ENCODE measurements around the gene FPR3.

Gene FPR3

DNA sequence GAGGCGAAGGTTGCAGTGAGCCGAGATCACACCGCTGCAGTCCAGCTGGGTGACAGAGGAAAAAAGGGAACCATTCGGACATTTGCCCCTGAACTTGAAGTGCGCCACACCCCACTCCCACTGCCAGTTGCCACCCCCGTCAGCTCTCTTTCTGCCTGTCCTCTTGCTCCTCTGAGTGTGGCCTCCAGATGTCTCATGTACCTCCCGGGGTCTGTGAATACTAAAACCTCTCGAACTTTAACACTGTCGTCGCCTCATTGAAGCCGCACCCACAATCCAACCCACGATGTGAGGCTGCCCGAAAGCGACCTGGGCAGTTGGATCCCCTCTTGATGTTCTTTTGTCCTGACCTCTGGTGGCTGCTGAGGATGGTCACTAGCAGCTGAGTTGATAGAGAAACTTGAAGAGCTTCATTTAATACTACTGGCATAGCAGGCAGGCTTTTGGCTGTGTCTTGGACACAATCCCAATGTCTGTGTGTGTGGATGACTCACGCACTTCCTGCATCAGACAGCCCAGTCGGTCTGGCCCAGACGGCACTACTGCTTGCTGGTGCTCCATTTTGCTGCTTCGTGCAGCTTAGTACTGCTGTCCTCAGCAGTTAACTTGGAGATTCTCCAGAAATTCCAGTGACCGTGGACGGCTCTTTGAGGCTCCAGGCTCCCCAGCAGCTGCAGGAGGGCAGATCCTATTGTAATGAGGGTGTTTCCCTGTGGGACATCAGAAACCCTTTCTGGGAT, 4.2 kb downstream of the FPR3 start:
- WGBS (ENCODE audit: insufficient coverage), result 86% methylated on average over 18 of the region's 20 CpGs
- POLR2A ChIA-PET, result no interaction called here
- Histone ChIP-seq H3K9me3 (ENCODE audit: control extremely low read depth in 1 of 5, control insufficient read depth in 4 of 5, insufficient read depth in 2 of 5, low read depth in 1 of 5, low read length in 4 of 5) (peaks cover 0 to 7% (median 0%) of the 10 kb centered on the region in 5 experiments), H3K4me3 (ENCODE audit: control insufficient read depth in 1 of 7, extremely low read depth in 1 of 7, insufficient read depth in 4 of 7, low read depth in 2 of 7, low read length in 6 of 7) (no peak overlapping the region), H3K27ac (ENCODE audit: insufficient read depth in 1 of 2, low read depth in 1 of 2, low read length in 2 of 2, poor library complexity in 1 of 2, severe bottlenecking in 2 of 2) (peak overlapping the region in 1 of 2 experiments; percentile 65), H3K27me3 (replicated peaks in 2 of 5; ENCODE audit: control insufficient read depth in 4 of 5, insufficient read depth in 5 of 5, low read length in 4 of 5) (peaks cover 0 to 5% (median 0%) of the 10 kb centered on the region in 5 experiments), H3K4me1 (ENCODE audit: control extremely low read depth in 1 of 4, control insufficient read depth in 4 of 4, insufficient read depth in 4 of 4, low read length in 3 of 4) (peaks cover 0 to 17% (median 7%) of the 10 kb centered on the region in 4 experiments), H3K36me3 (ENCODE audit: control insufficient read depth in 4 of 4, insufficient read depth in 4 of 4, low read length in 3 of 4) (no peaks in the 10 kb centered on the region)
- DNase-seq, result peak; percentile 58 to 86 (median 77)
- CTCF ChIA-PET, result interaction anchor here (1.7 to 2.2 kb wide), 2 partner anchors 15 to 22 kb away, joined by 4 to 8 read pairs; no protein-coding TSS in a partner anchor

DNA sequence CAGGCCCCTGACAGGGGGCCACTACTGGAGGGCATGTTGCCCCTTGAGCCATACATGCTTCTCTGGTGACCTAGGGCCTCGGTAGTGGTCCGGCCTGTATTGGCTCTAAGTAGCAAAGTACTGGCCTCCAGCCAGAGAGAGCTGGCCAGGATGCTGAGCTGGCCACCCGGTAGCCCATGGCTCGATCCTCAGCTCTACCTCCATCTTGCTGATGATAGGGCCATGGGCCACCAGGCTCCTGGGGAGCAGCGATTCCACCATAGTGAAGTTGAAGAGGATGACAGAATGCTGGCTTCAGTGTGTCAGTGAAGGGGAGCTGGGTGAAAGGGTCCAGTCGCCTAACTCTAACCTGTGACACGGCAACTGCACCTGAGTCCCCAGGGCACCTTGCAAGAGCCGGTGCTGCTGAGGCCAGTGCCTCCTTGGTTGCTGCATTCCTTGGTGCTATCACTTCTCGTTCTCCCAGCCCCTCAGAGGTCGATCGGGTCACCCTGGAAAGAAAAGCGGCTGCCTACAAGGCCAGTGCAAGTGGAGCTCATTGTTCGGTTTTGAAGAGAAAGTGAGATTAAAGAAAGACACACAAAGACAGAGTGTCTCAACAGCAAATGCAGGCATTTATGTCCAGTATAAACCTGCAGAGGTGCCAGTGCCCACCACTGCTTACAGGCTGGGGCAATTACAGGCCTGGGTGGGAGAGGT, 5.0 kb downstream of the FPR3 start:
- no peaks in the 10 kb centered on the region for H3K36me3 ChIP-seq (ENCODE audit: control insufficient read depth in 4 of 4, insufficient read depth in 4 of 4, low read length in 3 of 4)
- ChIA-PET CTCF (interaction anchor here (2.2 kb wide), 1 partner anchor 22 kb away, joined by 8 read pairs; no protein-coding TSS in a partner anchor), POLR2A (no interaction called here)
- 100% methylated on average over 11 of the region's 13 CpGs for WGBS (ENCODE audit: insufficient coverage)
- H3K27me3 ChIP-seq (replicated peaks in 2 of 5; ENCODE audit: control insufficient read depth in 4 of 5, insufficient read depth in 5 of 5, low read length in 4 of 5), result peaks cover 0 to 5% (median 0%) of the 10 kb centered on the region in 5 experiments
- peaks cover 0 to 7% (median 0%) of the 10 kb centered on the region in 5 experiments for H3K9me3 ChIP-seq (ENCODE audit: control extremely low read depth in 1 of 5, control insufficient read depth in 4 of 5, insufficient read depth in 2 of 5, low read depth in 1 of 5, low read length in 4 of 5)
- peaks cover 0 to 20% (median 7%) of the 10 kb centered on the region in 4 experiments for H3K4me1 ChIP-seq (ENCODE audit: control extremely low read depth in 1 of 4, control insufficient read depth in 4 of 4, insufficient read depth in 4 of 4, low read length in 3 of 4)
- H3K27ac ChIP-seq (ENCODE audit: insufficient read depth in 1 of 2, low read depth in 1 of 2, low read length in 2 of 2, poor library complexity in 1 of 2, severe bottlenecking in 2 of 2), result peak overlapping the region in 1 of 2 experiments; percentile 65
- DNase-seq, result no peak
- no peak overlapping the region for H3K4me3 ChIP-seq (ENCODE audit: control insufficient read depth in 1 of 7, extremely low read depth in 1 of 7, insufficient read depth in 4 of 7, low read depth in 2 of 7, low read length in 6 of 7)

DNA sequence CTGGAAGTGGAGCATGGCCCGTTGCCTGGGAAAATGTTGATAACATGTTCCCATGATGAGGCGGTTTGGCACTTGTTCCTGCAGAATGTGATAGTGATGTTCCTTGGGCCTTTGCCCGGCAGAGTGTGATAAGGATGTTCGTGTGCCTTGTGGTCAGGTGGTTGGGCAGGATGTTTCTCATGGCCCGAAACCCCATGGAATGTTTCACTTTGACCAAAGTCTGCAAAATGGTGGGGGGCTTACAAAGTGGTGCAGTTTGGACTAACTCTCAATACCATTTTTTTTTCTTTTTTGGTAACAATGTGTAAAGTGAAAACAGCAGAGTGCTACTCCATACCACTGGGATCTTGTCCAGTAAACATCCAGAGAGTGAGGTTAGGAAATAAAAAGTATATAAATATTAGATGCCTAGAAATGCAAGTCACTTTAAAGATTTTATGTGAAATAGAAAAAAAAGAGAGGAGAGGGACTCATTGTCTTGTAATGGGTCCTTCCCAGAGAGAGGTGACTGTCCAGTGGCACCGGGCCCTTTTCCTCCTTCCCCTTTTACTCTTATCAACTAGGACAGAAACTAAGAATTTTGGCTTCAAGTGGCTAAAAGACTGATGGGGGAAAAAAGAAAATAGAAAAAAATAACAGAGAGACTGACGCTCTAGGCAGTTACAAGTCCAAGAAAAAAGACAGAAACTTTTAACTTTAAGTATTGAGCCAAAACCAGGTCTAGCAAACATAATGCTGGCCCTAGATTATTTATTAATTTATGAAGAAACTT, 5.7 kb downstream of the FPR3 start:
- Histone ChIP-seq H3K27me3 (replicated peaks in 2 of 5; ENCODE audit: control insufficient read depth in 4 of 5, insufficient read depth in 5 of 5, low read length in 4 of 5) (peaks cover 0 to 5% (median 0%) of the 10 kb centered on the region in 5 experiments), H3K4me1 (ENCODE audit: control extremely low read depth in 1 of 4, control insufficient read depth in 4 of 4, insufficient read depth in 4 of 4, low read length in 3 of 4) (peaks cover 0 to 20% (median 7%) of the 10 kb centered on the region in 4 experiments), H3K4me3 (ENCODE audit: control insufficient read depth in 1 of 7, extremely low read depth in 1 of 7, insufficient read depth in 4 of 7, low read depth in 2 of 7, low read length in 6 of 7) (no peak overlapping the region), H3K27ac (ENCODE audit: insufficient read depth in 1 of 2, low read depth in 1 of 2, low read length in 2 of 2, poor library complexity in 1 of 2, severe bottlenecking in 2 of 2) (peak overlapping the region in 1 of 2 experiments; percentile 65), H3K9me3 (ENCODE audit: control extremely low read depth in 1 of 5, control insufficient read depth in 4 of 5, insufficient read depth in 2 of 5, low read depth in 1 of 5, low read length in 4 of 5) (peaks cover 0 to 7% (median 0%) of the 10 kb centered on the region in 5 experiments), H3K36me3 (ENCODE audit: control insufficient read depth in 4 of 4, insufficient read depth in 4 of 4, low read length in 3 of 4) (no peaks in the 10 kb centered on the region)
- DNase-seq, result peak; percentile 40 to 69 (median 45)
- 72% methylated on average over 5 of the region's 7 CpGs for WGBS (ENCODE audit: insufficient coverage)
- ChIA-PET POLR2A (no interaction called here), CTCF (interaction anchor here (2.2 kb wide), 1 partner anchor 23 kb away, joined by 8 read pairs; no protein-coding TSS in a partner anchor)

DNA sequence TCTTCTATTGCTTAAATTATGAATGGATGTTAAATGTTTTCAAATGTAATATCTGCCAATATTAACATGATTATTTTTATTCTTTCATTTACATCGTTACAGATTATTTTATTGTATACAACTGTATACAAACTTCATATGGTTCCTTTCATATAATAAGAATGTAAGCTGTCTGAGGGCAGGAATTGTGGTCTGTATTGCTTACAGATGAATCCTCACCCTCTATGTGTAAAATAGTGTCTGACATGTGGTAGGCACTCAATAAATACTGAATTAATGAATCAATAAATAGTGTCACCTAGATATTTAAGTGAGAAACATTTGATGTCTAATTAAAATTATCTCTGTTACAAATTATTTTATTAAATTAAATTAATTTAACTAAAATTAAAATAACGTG, 7.8 kb downstream of the FPR3 start:
- Histone ChIP-seq H3K27ac (ENCODE audit: insufficient read depth in 1 of 2, low read depth in 1 of 2, low read length in 2 of 2, poor library complexity in 1 of 2, severe bottlenecking in 2 of 2) (no peak overlapping the region), H3K9me3 (ENCODE audit: control extremely low read depth in 1 of 5, control insufficient read depth in 4 of 5, insufficient read depth in 2 of 5, low read depth in 1 of 5, low read length in 4 of 5) (peaks cover 0 to 7% (median 0%) of the 10 kb centered on the region in 5 experiments), H3K27me3 (replicated peaks in 2 of 5; ENCODE audit: control insufficient read depth in 4 of 5, insufficient read depth in 5 of 5, low read length in 4 of 5) (no peaks in the 10 kb centered on the region), H3K4me3 (ENCODE audit: control insufficient read depth in 1 of 7, extremely low read depth in 1 of 7, insufficient read depth in 4 of 7, low read depth in 2 of 7, low read length in 6 of 7) (no peak overlapping the region), H3K36me3 (ENCODE audit: control insufficient read depth in 4 of 4, insufficient read depth in 4 of 4, low read length in 3 of 4) (no peaks in the 10 kb centered on the region), H3K4me1 (ENCODE audit: control extremely low read depth in 1 of 4, control insufficient read depth in 4 of 4, insufficient read depth in 4 of 4, low read length in 3 of 4) (peaks cover 0 to 20% (median 7%) of the 10 kb centered on the region in 4 experiments)
- DNase-seq, result no peak
- CTCF ChIA-PET, result no interaction called here
- POLR2A ChIA-PET, result no interaction called here
- WGBS (ENCODE audit: insufficient coverage), result no CpG with 5 or more reads among the region's 2 CpGs

DNA sequence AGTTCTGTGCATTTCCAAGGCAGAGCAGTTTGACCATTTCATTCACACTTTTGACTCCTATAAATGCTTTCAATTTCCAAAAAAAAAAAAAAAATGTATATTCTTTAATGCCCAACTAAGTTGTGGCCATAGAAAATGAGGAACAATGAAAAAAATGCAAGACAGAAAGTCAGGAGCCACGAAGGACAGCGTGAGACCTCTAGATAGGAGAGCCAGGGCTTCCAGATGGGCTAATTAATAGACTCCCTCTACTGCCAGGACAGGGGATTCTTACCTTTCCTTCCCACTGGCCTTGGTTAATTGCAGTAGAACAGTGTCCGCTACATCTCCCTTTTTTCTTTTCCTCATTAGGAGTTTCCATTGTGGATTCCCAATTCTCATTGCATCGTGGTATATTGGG, 8.6 kb downstream of the FPR3 start:
- peaks cover 0 to 20% (median 7%) of the 10 kb centered on the region in 4 experiments for H3K4me1 ChIP-seq (ENCODE audit: control extremely low read depth in 1 of 4, control insufficient read depth in 4 of 4, insufficient read depth in 4 of 4, low read length in 3 of 4)
- WGBS (ENCODE audit: insufficient coverage), result 28% methylated on average over 2 of the region's 4 CpGs
- H3K4me3 ChIP-seq (ENCODE audit: control insufficient read depth in 1 of 7, extremely low read depth in 1 of 7, insufficient read depth in 4 of 7, low read depth in 2 of 7, low read length in 6 of 7), result peak overlapping the region in 1 of 7 experiments; percentile 28
- CTCF ChIA-PET, result no interaction called here
- H3K27ac ChIP-seq (ENCODE audit: insufficient read depth in 1 of 2, low read depth in 1 of 2, low read length in 2 of 2, poor library complexity in 1 of 2, severe bottlenecking in 2 of 2), result no peak overlapping the region
- POLR2A ChIA-PET, result no interaction called here
- peak in 1 of 3 donors; percentile 12 for DNase-seq
- H3K9me3 ChIP-seq (ENCODE audit: control extremely low read depth in 1 of 5, control insufficient read depth in 4 of 5, insufficient read depth in 2 of 5, low read depth in 1 of 5, low read length in 4 of 5), result peaks cover 0 to 5% (median 0%) of the 10 kb centered on the region in 5 experiments
- H3K36me3 ChIP-seq (ENCODE audit: control insufficient read depth in 4 of 4, insufficient read depth in 4 of 4, low read length in 3 of 4), result no peaks in the 10 kb centered on the region
- H3K27me3 ChIP-seq (replicated peaks in 2 of 5; ENCODE audit: control insufficient read depth in 4 of 5, insufficient read depth in 5 of 5, low read length in 4 of 5), result no peaks in the 10 kb centered on the region

DNA sequence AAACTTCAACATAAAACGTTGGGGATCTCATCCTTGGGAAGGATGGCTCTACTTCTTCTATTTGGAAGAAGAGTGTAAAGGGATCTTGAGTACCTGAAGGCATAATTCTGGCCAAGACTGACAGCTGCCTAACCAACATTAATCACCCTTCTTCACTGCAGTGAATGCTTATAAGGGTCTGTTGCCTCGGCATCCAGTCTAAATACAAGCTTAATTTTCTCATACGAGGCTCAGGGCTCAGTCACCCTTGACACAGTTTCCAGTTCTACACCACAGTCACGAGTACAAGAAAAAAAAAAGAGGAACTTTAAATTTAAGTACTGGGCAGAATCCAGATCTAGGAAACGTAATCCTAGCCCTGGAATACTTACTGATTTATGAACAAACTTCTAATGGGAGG, 9.0 kb downstream of the FPR3 start:
- 17% methylated on average over 1 of the region's 5 CpGs for WGBS (ENCODE audit: insufficient coverage)
- peaks cover 0 to 19% (median 7%) of the 10 kb centered on the region in 4 experiments for H3K4me1 ChIP-seq (ENCODE audit: control extremely low read depth in 1 of 4, control insufficient read depth in 4 of 4, insufficient read depth in 4 of 4, low read length in 3 of 4)
- CTCF ChIA-PET, result no interaction called here

More for the DNA sequence above, 9.0 kb downstream of the FPR3 start:
- H3K27me3 ChIP-seq (replicated peaks in 2 of 5; ENCODE audit: control insufficient read depth in 4 of 5, insufficient read depth in 5 of 5, low read length in 4 of 5), result no peaks in the 10 kb centered on the region
- POLR2A ChIA-PET, result no interaction called here
- H3K4me3 ChIP-seq (ENCODE audit: control insufficient read depth in 1 of 7, extremely low read depth in 1 of 7, insufficient read depth in 4 of 7, low read depth in 2 of 7, low read length in 6 of 7), result peak overlapping the region in 1 of 7 experiments; percentile 28
- DNase-seq, result peak in 2 of 3 donors; percentile 60 to 71
- H3K9me3 ChIP-seq (ENCODE audit: control extremely low read depth in 1 of 5, control insufficient read depth in 4 of 5, insufficient read depth in 2 of 5, low read depth in 1 of 5, low read length in 4 of 5), result peaks cover 0 to 5% (median 0%) of the 10 kb centered on the region in 5 experiments
- no peaks in the 10 kb centered on the region for H3K36me3 ChIP-seq (ENCODE audit: control insufficient read depth in 4 of 4, insufficient read depth in 4 of 4, low read length in 3 of 4)
- no peak overlapping the region for H3K27ac ChIP-seq (ENCODE audit: insufficient read depth in 1 of 2, low read depth in 1 of 2, low read length in 2 of 2, poor library complexity in 1 of 2, severe bottlenecking in 2 of 2)
